GM19395 (cell line): Measurements from ENCODE around the gene JAK1.
"Not testable (repeated sequence)": the region's sequence is repeated elsewhere in the genome, so short reads cannot be mapped to it uniquely, and the experiment has no call there.

Source experiments
- ATAC-seq: cut with Tn5 transposase; IDR thresholded peaks from one replicate; pipeline ENCODE4 v1.9.1; 2021; ENCODE audit warnings: mild to moderate bottlenecking, moderate library complexity; ENCODE audit not compliant: unreplicated experiment

JAK1 gene

DNA sequence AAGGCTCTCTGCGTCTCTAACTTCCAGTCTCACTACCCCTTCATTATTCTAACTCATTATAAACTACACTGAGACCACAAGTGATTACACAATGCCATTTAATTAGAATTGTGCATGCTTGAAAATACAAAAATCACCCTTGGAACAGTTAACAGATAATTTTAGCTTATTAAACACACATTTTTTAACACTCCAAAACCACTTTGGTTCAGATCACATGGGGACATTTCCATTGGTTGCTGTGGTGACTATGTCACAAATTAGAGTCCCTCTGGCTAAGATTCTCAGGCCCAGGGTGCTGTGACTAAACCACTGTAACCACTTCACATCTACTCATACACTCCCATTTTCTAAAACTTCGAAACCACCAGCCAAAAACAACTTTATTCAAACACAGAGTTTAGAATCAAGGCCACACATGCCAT is 43.0 kb downstream of the JAK1 start:
- ATAC-seq: no peak

GRCh38 chr1:64922336-64922735 is 44.0 kb downstream of the JAK1 start:
- no peak for ATAC-seq

DNA sequence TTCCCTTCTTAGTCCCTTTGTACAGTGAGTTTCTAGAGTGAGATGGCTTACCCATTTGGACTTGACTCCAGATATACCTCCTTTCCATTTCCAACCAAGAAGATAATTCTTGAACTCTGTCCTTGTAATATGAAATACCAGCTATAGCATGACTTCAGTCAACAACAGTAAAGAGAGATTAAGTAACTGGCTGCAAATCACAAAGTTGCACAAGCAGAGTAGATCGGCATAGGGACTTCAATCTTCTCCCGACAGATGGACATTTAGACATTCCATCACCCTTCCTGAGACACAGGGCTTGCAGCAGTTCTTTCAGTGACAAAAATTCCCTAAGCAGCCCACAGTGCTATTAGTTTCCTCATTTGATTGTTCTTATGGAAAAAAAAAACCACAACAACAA is 44.6 kb downstream of the JAK1 start:
- ATAC-seq: no peak

DNA sequence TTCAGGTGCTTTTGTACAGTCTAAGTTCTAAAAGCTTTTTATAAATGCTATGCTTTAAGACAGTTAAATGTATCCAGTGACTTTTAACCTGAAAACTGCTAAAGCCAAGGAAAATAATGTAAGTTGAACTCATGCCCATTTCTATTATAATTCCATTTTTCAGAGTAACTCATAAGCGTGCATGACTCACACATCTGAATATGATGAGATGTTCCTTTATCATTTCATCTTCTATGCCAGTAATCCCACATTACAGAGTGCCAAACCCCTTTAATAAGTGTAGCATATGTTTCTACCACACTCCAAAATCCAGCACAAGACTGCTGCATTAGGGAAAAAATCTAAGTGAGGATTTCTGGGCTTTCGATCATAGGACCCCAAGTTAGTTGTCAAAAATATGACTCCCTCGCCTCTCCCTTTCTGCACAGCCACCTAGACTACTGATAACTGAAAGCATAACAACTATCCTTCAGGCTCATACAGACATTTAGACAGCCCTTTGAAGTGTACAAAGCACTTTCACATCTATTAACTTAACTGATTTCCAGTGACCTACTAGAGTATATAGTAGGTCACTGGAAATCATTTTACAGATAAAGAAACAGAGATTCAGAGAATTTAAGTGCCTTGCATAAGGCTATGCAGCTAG is 45.3 kb downstream of the JAK1 start:
- no peak for ATAC-seq

DNA sequence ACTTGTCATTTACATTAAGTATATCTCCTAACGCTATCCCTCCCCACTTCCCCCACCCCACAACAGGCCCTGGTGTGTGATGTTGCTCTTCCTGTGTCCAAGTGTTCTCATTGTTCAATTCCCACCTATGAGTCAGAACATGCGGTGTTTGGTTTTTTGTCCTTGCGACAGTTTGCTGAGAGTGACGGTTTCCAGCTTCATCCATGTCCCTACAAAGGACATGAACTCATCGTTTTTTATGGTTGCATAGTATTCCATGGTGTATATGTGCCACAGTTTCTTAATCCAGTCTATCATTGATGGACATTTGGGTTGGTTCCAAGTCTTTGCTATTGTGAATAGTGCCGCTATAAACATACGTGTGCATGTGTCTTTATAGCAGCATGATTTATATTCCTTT is 47.2 kb downstream of the JAK1 start:
- ATAC-seq: not testable (repeated sequence)

DNA sequence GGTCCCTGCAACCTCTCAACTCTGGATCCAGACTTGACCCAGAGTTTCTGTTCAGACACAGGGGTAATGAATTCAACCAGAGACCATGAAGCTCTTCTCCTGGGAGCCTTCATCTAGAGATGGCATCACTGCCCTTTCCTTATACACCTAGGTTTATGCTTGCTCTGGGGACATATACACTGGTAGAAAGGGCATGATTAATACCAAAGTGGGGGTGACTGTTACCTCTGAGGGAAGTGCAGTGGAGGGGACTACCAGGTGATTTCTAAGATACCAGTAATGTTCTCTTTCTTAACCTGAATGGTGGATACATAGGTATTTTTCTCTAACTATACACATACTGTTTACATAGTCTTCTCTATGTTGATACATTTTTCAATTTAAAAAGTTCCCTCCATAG is 48.4 kb downstream of the JAK1 start:
- ATAC-seq: no peak

DNA sequence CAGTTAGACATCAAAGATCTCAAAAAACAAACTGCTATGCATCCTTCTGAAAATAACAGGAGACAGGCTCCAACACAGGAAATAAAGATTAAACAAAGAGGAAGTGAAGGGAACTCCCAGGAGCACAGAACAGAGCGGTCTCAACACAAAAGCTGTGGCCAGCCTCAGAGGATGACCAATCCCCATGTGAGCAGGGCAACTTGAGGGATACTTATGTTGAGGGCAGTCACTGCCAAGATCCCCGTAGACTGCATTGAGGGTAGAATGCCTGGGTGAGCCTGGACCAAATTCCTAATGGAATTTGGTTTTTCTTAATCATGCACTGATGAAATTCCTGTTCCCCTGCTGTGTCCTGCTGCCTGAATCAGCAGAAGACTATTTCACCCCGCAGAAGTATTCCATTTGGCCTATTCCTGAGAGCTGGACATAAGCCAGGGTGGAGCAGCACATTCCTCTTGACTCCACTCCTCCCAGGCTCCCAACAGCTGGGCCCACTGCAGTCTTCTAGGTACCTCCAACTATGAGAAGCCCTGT is 49.0 kb downstream of the JAK1 start:
- ATAC-seq: peak; percentile 53

- ATAC-seq: no peak
These were observed 50.7 kb downstream of the JAK1 start for GRCh38 chr1:64915381-64916274.

GRCh38 chr1:64913361-64914015 is 52.9 kb downstream of the JAK1 start:
- no peak for ATAC-seq

- no peak for ATAC-seq
These were observed 54.2 kb downstream of the JAK1 start for GRCh38 chr1:64912191-64912590.

GRCh38 chr1:64911326-64911725 is 55.0 kb downstream of the JAK1 start:
- no peak for ATAC-seq

DNA sequence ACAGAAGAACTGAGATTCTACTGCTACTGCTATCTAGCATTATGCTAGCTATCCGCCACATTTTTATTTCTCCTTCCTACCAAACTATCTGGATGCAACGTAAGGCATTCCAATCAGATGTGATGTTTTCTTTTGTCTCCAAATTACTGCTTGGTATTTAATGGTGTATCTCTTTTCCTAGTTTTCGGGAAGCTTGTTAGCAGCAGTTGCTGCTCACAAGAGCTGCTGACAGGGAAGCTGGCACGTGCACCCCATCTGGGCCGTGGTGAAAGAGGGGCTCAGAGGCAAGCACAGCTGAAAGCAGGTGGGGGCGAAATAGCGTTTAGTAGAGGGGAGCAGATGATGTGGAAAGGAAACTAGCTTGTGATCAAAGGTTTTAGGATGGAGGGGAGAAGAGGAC is 57.3 kb downstream of the JAK1 start:
- ATAC-seq: no peak

DNA sequence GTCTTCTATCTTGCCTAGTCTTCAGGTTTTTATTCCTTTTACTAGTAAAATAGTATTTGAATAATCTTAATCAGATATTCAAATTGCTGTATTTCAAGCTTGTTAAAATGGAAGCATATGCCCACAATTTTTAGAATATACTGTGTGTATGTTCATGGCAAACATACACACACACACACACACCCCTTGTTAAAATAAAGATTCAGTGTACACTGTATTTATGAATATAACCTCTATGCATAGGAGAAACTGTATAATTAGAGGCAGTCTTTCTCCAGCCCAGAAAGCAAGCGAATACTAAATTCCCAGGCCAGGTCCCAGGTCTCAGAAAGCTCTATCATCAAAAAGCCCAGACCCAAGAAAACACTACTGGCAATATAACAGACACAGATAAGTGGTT is 57.8 kb downstream of the JAK1 start:
- no peak for ATAC-seq

DNA sequence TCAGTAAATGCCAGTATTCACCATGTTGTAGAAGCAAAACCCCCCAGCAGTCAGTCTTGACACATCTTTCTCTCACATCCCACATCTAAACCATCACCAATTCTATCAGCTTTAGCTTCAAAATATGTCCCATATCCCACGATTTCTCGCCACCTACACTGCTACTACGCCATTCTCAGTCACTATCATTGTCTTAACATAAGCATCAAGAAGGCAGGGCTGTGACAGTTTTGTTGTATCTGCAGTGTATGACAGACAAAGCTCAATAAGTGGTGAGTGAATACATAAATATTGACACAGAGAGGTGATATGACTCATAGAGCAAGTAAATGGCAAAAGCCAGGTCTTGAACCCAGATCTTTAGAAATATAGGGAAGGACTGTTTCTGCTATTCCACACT is 59.9 kb downstream of the JAK1 start:
- ATAC-seq: no peak

GRCh38 chr1:64903593-64903992 is 62.8 kb downstream of the JAK1 start:
- no peak for ATAC-seq

- ATAC-seq: no peak
These were observed 64.7 kb downstream of the JAK1 start for GRCh38 chr1:64901663-64902062.

DNA sequence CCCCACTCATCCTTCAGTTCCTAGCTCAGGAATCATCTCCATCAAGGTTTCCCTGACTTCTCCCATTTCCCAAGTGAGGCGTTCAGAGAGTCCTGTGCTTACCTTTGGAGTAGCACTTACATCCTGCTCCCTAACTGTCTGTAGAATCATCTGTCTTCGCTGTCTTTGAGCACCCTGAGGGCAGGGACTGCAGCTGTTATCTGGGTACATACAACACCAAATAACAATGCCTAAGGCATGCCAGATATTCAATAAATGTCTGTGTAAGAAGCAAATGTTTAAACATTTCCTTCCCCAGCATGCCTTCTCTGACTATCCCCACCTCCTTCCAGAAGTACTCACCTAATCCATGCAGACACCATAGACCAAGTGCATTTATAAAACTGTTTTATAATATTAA is 65.4 kb downstream of the JAK1 start:
- ATAC-seq: no peak

DNA sequence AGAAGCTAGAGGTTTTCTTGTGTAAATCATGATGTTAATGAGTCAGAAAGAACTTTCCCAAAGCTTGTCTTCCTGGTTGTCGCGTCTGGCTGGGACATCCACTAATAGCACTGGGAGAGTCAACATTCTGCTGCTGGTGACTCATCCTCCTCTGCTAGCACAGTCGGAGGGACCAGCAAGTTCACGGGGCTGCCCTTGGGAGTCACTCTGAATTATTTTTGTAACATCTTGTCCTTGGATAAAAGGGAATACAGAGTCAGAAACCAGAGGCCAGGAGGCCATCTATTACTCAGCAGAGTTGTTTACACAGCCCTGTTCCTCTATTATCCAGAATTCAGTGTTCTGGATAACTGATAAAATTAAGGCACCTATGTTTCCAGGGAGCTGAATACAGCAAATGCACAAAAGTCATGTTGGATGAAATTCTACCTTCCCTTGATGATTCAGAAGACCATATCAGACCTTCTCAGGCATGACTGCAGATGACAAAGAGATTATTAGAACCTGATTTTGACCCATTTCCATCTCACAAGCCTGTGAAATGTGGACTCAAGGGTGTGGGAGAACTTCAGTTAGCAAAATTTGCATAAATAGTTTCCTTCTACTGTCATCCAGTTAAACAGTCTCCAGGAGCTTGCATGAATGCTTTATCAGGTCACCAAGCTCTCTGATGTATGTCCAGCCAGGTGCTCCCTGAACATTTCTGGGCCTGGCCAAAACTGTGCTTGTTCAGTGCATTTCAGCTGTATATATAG is 68.1 kb downstream of the JAK1 start:
- peak; percentile 65 for ATAC-seq

DNA sequence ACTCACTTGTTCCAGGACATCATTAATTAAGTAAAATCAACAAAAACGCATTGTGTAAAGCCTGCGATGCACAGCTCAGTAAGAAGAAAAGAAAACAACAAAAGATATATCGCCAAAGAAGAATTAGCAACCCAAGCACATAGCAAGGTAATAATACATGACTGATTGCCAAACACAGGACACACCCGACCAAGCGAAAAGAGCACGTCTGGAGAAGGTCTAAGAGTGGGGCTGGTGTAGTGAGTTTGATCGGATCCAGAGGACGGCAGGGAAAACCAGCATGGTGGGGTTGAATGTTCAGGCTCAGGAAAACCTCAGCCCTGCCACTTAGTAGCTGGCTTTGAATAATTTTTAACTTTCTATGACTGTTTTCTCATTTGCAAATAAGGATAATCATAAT is 69.8 kb downstream of the JAK1 start:
- no peak for ATAC-seq

- peak; percentile 83 for ATAC-seq
These were observed 70.8 kb downstream of the JAK1 start for GRCh38 chr1:64895500-64895899.
